Stimulated activated CD8-positive, alpha-beta memory T cell treated with anti-CD3 and anti-CD28 coated beads, Interleukin-7, amount 100 ng/mL, for 48 hours (primary cell): ENCODE data around the gene GPR142.

Experiments used
- DNase-seq, 2 donors: peaks; one replicate each; pipeline ENCODE4 v3.0.0-alpha.2; 2020; ENCODE audit warnings: low read depth in 1 of 2; ENCODE audit errors: extremely low read depth in 1 of 2

Gene GPR142

GRCh38 chr17:74417178-74418045 is 50.1 kb downstream of the GPR142 start:
- DNase-seq, result no peak

- DNase-seq, result no peak
Measured at GRCh38 chr17:74419928-74420411, 52.7 kb downstream of the GPR142 start.
